Subcutaneous adipose tissue (tissue), 4 donors: ENCODE data around the gene RHEBL1. TPM values are rescaled to one million over a fixed set of nuclear protein-coding genes. Genes with fewer than 3 reads are reported as not detected.

Source experiments
- total RNA-seq, 4 donors: library from RNA; depleted of rRNA; stranded (reverse); fragments of >200 nt; gene quantifications; one replicate each; pipeline ENCODE4 v1.1.0, GENCODE V29; 2016
- TF ChIP-seq, protein P1 (sequence below): fragments of 450-650 bp; IDR thresholded peaks from one replicate; pipeline ENCODE4 v1.5.1; 2016; ENCODE audit warnings: low read depth, mild to moderate bottlenecking, control low read depth, antibody characterized with exemption, moderate library complexity

Gene RHEBL1
- total RNA-seq, 4 donors from 2014 or later, result 0.51 to 0.88 (median 0.61) TPM

DNA sequence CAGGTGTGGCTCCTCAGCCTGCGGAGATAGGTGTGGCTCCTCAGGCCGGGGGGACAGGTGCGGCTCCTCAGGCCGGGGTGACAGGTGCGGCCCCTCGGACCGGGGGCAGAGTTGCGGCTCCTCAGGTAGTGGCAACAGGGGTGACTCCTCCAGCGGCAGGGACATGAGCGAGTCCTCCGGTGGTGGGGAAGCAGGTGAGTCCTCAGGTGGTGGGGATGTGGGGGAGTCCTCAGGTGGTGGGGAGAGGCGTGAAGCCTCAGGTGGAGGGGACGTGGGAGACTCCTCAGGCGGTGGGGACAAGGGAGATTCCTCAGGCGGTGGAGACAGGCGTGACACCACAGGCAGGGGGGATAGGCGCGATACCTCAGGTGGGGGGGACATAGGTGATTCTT is 18.4 kb downstream of the RHEBL1 start:
- TF ChIP-seq, protein P1, sequence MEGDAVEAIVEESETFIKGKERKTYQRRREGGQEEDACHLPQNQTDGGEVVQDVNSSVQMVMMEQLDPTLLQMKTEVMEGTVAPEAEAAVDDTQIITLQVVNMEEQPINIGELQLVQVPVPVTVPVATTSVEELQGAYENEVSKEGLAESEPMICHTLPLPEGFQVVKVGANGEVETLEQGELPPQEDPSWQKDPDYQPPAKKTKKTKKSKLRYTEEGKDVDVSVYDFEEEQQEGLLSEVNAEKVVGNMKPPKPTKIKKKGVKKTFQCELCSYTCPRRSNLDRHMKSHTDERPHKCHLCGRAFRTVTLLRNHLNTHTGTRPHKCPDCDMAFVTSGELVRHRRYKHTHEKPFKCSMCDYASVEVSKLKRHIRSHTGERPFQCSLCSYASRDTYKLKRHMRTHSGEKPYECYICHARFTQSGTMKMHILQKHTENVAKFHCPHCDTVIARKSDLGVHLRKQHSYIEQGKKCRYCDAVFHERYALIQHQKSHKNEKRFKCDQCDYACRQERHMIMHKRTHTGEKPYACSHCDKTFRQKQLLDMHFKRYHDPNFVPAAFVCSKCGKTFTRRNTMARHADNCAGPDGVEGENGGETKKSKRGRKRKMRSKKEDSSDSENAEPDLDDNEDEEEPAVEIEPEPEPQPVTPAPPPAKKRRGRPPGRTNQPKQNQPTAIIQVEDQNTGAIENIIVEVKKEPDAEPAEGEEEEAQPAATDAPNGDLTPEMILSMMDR, result no peak

- TF ChIP-seq, protein P1, result no peak
These were observed 19.0 kb downstream of the RHEBL1 start for GRCh38 chr12:49050507-49051372.

- TF ChIP-seq, protein P1, result no peak
These were observed 20.1 kb downstream of the RHEBL1 start for GRCh38 chr12:49049566-49050224.

GRCh38 chr12:49048953-49049352 is 20.8 kb downstream of the RHEBL1 start:
- TF ChIP-seq, protein P1, result no peak

DNA sequence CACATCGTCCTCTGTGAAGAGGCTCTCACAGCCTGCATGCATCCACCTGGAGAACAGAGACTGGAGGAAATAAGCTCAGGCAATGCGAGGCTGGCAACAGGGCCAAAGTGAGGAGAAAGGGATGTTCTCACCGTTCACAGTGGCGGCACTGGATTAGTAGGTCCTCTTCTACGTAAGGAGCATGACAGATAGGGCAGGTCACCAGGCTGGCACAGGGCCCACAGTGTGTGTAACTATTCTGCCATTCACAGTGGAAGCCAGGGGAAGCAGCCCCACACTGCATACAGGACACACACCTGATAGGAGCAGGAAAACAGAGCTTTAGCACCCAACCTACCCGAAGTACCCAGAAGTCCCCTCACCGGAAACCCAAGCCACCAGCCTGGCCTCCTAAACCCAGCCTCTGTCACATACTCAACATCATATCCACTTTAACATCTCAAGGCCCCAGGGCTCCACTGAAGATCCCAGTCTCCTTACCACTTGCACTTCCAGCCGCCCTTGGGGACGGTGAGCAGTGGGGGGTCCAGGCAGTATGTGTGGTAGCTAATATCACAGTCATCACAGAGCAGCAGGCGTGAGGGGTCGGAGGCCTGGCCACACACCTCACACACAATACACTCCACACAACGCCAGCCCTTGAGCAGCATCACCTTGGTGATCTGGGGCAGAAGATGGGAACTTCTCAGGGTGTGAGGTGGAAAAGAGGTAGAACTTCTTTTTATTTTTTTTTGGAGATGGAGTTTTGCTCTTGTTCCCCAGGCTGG is 23.5 kb downstream of the RHEBL1 start:
- TF ChIP-seq, protein P1, result no peak

- TF ChIP-seq, protein P1, result no peak
These were observed 25.1 kb downstream of the RHEBL1 start for GRCh38 chr12:49044660-49045059.

DNA sequence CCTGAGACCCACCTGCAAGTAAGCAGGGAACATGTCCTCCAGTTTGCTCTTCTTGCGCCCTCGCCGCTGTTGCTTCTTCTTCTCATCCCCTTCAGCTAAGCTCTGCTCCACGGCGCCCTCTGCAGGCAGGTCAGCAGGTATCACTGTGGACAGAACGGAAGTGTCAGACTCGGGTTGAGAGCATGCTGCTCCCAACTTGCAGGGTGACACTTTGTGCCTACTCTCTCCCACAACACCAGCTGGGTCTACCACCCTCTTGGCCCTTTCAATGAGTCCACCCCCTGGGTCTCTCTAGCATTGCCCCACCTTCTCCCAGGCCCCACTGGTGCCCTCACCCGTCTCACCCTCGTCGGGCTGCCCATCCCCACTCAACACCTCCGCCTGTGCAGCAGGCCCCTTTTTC is 25.9 kb downstream of the RHEBL1 start:
- TF ChIP-seq, protein P1, result no peak
